ENCODE results near the gene ZNF277.

Gene ZNF277

GRCh38 chr7:112257073-112257472 lies 50.6 kb downstream of the ZNF277 start:
- TF ChIP-seq PPARA (CRISPR knock-in tag; IDR thresholded peaks at IDR 0.05; ENCODE audit: borderline replicate concordance) (no peak), ZFP30 (CRISPR knock-in tag; IDR thresholded peaks at IDR 0.05) (no peak), GLIS3 (CRISPR knock-in tag; IDR thresholded peaks at IDR 0.05) (no peak), ZNF8 (CRISPR knock-in tag; IDR thresholded peaks at IDR 0.05) (no peak), RARB (CRISPR knock-in tag; IDR thresholded peaks at IDR 0.05) (no peak)
- ATAC-seq: no peak

- ATAC-seq: no peak
- TF ChIP-seq TSHZ2 (CRISPR knock-in tag; IDR thresholded peaks at IDR 0.05): no peak
- no peak for TF ChIP-seq ZNF565 (CRISPR knock-in tag; conservative IDR thresholded peaks at IDR 0.05; ENCODE audit: low read depth)
- no peak for TF ChIP-seq GLIS3 (CRISPR knock-in tag; IDR thresholded peaks at IDR 0.05)
- no peak for TF ChIP-seq CREB5 (CRISPR knock-in tag; IDR thresholded peaks at IDR 0.05; ENCODE audit: low read depth)
- TF ChIP-seq ZFP30 (CRISPR knock-in tag; IDR thresholded peaks at IDR 0.05): no peak
- TF ChIP-seq ISL1 (CRISPR knock-in tag; IDR thresholded peaks at IDR 0.05): no peak
- no peak for TF ChIP-seq ESRRG (CRISPR knock-in tag; IDR thresholded peaks at IDR 0.05)
- TF ChIP-seq BACH2 (CRISPR knock-in tag; IDR thresholded peaks at IDR 0.05; ENCODE audit: borderline replicate concordance): no peak
- TF ChIP-seq PATZ1 (CRISPR knock-in tag; IDR thresholded peaks at IDR 0.05; ENCODE audit: borderline replicate concordance): no peak
- no peak for TF ChIP-seq TCF4 (CRISPR knock-in tag; IDR thresholded peaks at IDR 0.05; ENCODE audit: borderline replicate concordance)
- TF ChIP-seq ZFP3 (CRISPR knock-in tag; IDR thresholded peaks at IDR 0.05): no peak
- TF ChIP-seq ZNF70 (CRISPR knock-in tag; IDR thresholded peaks at IDR 0.05): no peak
These were observed 54.4 kb downstream of the ZNF277 start for GRCh38 chr7:112260911-112261310.

GRCh38 chr7:112262036-112262435 lies 55.5 kb downstream of the ZNF277 start:
- no peak for ATAC-seq
- TF ChIP-seq PPARA (CRISPR knock-in tag; IDR thresholded peaks at IDR 0.05; ENCODE audit: borderline replicate concordance): no peak
- no peak for TF ChIP-seq TCF4 (CRISPR knock-in tag; IDR thresholded peaks at IDR 0.05; ENCODE audit: borderline replicate concordance)
- TF ChIP-seq TSHZ2 (CRISPR knock-in tag; IDR thresholded peaks at IDR 0.05): no peak
- TF ChIP-seq RARB (CRISPR knock-in tag; IDR thresholded peaks at IDR 0.05): no peak
- TF ChIP-seq ZFP30 (CRISPR knock-in tag; IDR thresholded peaks at IDR 0.05): no peak
- no peak for TF ChIP-seq ZNF8 (CRISPR knock-in tag; IDR thresholded peaks at IDR 0.05)
- TF ChIP-seq ZFP3 (CRISPR knock-in tag; IDR thresholded peaks at IDR 0.05): no peak
- no peak for TF ChIP-seq PATZ1 (CRISPR knock-in tag; IDR thresholded peaks at IDR 0.05; ENCODE audit: borderline replicate concordance)
- TF ChIP-seq CSDC2 (CRISPR knock-in tag; IDR thresholded peaks at IDR 0.05): no peak
- TF ChIP-seq GLIS3 (CRISPR knock-in tag; IDR thresholded peaks at IDR 0.05): no peak
- TF ChIP-seq OSR1 (CRISPR knock-in tag; IDR thresholded peaks at IDR 0.05): no peak
- TF ChIP-seq ARNTL (CRISPR knock-in tag; IDR thresholded peaks at IDR 0.05; ENCODE audit: borderline replicate concordance, low read depth): no peak
- no peak for TF ChIP-seq ESRRG (CRISPR knock-in tag; IDR thresholded peaks at IDR 0.05)
- TF ChIP-seq ZNF70 (CRISPR knock-in tag; IDR thresholded peaks at IDR 0.05): no peak
- TF ChIP-seq CREB5 (CRISPR knock-in tag; IDR thresholded peaks at IDR 0.05; ENCODE audit: low read depth): no peak
- TF ChIP-seq POU6F1 (CRISPR knock-in tag; IDR thresholded peaks at IDR 0.05; ENCODE audit: borderline replicate concordance, low read depth): no peak
- no peak for TF ChIP-seq TOX (CRISPR knock-in tag; IDR thresholded peaks at IDR 0.05; ENCODE audit: borderline replicate concordance)
- TF ChIP-seq ISL1 (CRISPR knock-in tag; IDR thresholded peaks at IDR 0.05): no peak
- TF ChIP-seq CSRNP3 (CRISPR knock-in tag; IDR thresholded peaks at IDR 0.05): no peak

Measured in SK-N-SH treated with all-trans-retinoic acid at 6 μM for 48 hours (cell line).